ENCODE measurements around the gene NEURL1. TPM values are rescaled to one million over a fixed set of nuclear protein-coding genes. Genes with fewer than 3 reads are reported as not detected.

NEURL1 gene
- total RNA-seq, 1 donor from 2014 or later = 0.05 TPM

GRCh38 chr10:103457896-103458583 is 35.5 kb upstream of the NEURL1 start:
- TF ChIP-seq CTCF (IDR thresholded peaks at IDR 0.05) = no peak
- Mint-ChIP-seq H3K4me1 (ENCODE audit: low read depth) (no peaks in the 10 kb centered on the region), H3K4me3 (ENCODE audit: unreplicated experiment) (no peak overlapping the region), H3K36me3 (ENCODE audit: low read depth) (no peaks in the 10 kb centered on the region), H3K9me3 (ENCODE audit: low read depth) (no peaks in the 10 kb centered on the region), H3K27ac (ENCODE audit: unreplicated experiment) (no peak overlapping the region), H3K27me3 (ENCODE audit: low read depth) (peaks cover 4% of the 10 kb centered on the region)
- no peak for DNase-seq (ENCODE audit: low spot score)

GRCh38 chr10:103458720-103459119 is 34.8 kb upstream of the NEURL1 start, which contains the start of gene CALHM1:
Gene CALHM1, minus strand, starts transcription at chr10:103458900. Its CDS starts 149 bp downstream, at chr10:103458751.
- Mint-ChIP-seq H3K4me1 (ENCODE audit: low read depth) (no peaks in the 10 kb centered on the region), H3K4me3 (ENCODE audit: unreplicated experiment) (no peak within 1 kb of the TSS), H3K27me3 (ENCODE audit: low read depth) (peaks cover 4% of the 10 kb centered on the region), H3K27ac (ENCODE audit: unreplicated experiment) (no peak within 1 kb of the TSS), H3K36me3 (ENCODE audit: low read depth) (no peaks in the 10 kb centered on the region), H3K9me3 (ENCODE audit: low read depth) (no peaks in the 10 kb centered on the region)
- no peak for DNase-seq (ENCODE audit: low spot score)
- TF ChIP-seq CTCF (IDR thresholded peaks at IDR 0.05) = no peak

- DNase-seq (ENCODE audit: low spot score) = no peak
- Mint-ChIP-seq H3K9me3 (ENCODE audit: low read depth) (no peaks in the 10 kb centered on the region), H3K27ac (ENCODE audit: unreplicated experiment) (no peak overlapping the region), H3K36me3 (ENCODE audit: low read depth) (no peaks in the 10 kb centered on the region), H3K27me3 (ENCODE audit: low read depth) (peaks cover 4% of the 10 kb centered on the region), H3K4me1 (ENCODE audit: low read depth) (no peaks in the 10 kb centered on the region), H3K4me3 (ENCODE audit: unreplicated experiment) (no peak overlapping the region)
- no peak for TF ChIP-seq CTCF (IDR thresholded peaks at IDR 0.05)
Measured at GRCh38 chr10:103459615-103460014, 33.9 kb upstream of the NEURL1 start.

GRCh38 chr10:103463499-103463898 is 30.0 kb upstream of the NEURL1 start:
- no peaks in the 10 kb centered on the region for H3K36me3 Mint-ChIP-seq (ENCODE audit: low read depth)
- no peak overlapping the region for H3K27ac Mint-ChIP-seq (ENCODE audit: unreplicated experiment)
- H3K9me3 Mint-ChIP-seq (ENCODE audit: low read depth) = no peaks in the 10 kb centered on the region
- no peak for DNase-seq (ENCODE audit: low spot score)
- peaks cover 4% of the 10 kb centered on the region for H3K27me3 Mint-ChIP-seq (ENCODE audit: low read depth)
- H3K4me1 Mint-ChIP-seq (ENCODE audit: low read depth) = peaks cover 11% of the 10 kb centered on the region
- H3K4me3 Mint-ChIP-seq (ENCODE audit: unreplicated experiment) = no peak overlapping the region
- no peak for TF ChIP-seq CTCF (IDR thresholded peaks at IDR 0.05)

GRCh38 chr10:103465411-103466179 is 27.9 kb upstream of the NEURL1 start:
- H3K36me3 Mint-ChIP-seq (ENCODE audit: low read depth) = no peaks in the 10 kb centered on the region
- H3K27ac Mint-ChIP-seq (ENCODE audit: unreplicated experiment) = no peak overlapping the region
- no peaks in the 10 kb centered on the region for H3K9me3 Mint-ChIP-seq (ENCODE audit: low read depth)
- H3K4me3 Mint-ChIP-seq (ENCODE audit: unreplicated experiment) = no peak overlapping the region
- DNase-seq (ENCODE audit: low spot score) = no peak
- H3K27me3 Mint-ChIP-seq (ENCODE audit: low read depth) = peaks cover 11% of the 10 kb centered on the region
- TF ChIP-seq CTCF (IDR thresholded peaks at IDR 0.05) = no peak
- H3K4me1 Mint-ChIP-seq (ENCODE audit: low read depth) = peaks cover 11% of the 10 kb centered on the region

All from chondrocyte (in vitro differentiated cells).